GM21526 (cell line): ENCODE results near the gene DRICH1.
"Not testable (repeated sequence)": the region's sequence is repeated elsewhere in the genome, so short reads cannot be mapped to it uniquely, and the experiment has no call there.

ENCODE experiments used
- ATAC-seq: cut with Tn5 transposase; IDR thresholded peaks from one replicate; pipeline ENCODE4 v1.9.1; 2021; ENCODE audit warnings: moderate library complexity; ENCODE audit not compliant: unreplicated experiment, low FRiP score

The DRICH1 gene

DNA sequence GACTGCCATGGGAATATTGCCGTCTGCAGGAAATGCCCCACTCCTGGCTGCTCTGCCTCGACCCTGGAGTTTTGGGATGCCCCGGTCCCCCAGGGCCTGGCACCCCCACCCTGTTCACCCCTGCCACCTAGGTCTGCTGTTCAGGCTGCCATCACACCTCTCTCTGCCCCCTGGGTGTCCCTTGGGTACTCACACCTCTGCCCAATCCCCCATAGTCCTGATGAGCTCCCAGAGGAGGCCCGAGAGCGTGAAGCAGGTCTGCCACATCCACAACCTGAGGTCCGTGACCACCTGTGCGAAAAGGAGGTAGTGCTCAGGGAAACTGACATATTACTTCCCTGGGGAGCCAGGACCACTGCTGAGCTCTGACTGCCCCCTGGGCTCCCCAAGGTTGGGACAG is 20.2 kb upstream of the DRICH1 start:
- no peak for ATAC-seq

DNA sequence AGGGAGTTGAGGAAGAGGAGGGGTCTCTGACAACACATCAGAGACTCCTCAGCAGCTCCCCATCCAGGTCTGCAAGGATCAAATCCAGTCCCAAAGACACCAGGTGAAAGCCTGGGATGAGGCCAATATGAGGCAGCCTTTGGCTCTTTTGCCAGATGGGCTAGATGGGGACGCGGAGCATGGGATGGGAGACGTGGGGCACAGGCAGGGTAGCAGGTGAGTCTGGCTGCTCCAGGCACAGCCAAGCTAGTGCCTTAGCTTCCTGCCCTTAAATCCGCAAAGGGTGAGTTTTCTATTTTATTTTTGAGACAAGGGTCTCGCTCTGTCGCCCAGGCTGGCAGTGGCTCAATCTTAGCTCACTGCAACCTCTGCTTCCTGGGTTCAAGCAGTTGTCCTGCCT is 19.6 kb upstream of the DRICH1 start:
- ATAC-seq, result no peak

DNA sequence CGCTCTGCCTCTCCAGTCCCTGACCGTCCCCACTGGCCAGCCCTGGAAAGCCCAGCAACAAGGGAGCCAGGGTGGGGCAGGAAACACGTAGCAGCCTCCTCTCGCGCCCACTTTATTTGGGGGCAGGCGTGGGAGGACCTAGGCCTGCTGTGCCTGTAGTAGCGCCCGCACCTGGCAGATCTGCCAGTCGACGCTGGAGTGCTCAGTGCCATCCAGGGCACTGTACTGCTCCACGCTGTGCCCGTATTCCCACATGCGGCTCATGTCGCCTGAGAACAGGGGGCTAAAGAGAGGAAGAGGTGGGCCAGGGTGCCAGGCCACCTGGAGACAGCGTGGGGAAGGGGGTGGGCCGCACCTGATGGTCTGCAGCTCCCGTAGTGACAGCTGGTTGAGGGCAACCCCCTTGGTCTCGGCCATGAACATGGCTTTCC is 17.0 kb upstream of the DRICH1 start:
- ATAC-seq, result no peak

- not testable (repeated sequence) for ATAC-seq
Observed at GRCh38 chr22:23646526-23646925, 14.4 kb upstream of the DRICH1 start.

DNA sequence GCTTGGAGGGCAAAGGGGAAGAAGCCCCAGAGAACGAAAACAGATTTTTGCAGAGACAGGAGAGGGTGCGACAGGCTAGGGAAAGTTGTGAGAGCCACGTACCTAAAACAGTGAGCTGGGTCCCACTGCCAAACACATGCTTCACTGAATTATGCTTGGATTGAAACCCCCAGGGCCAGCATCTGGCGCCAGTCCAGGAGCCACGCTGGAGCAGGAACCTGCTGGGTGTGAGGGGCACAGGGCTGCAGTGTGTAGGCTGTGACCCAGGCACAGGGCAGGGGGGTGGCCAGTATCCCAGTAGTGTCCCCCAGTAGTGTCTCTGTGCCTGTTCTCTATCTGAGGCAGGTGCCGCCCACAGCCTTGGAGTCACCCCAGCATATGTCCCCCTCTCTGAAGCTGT is 8.1 kb upstream of the DRICH1 start:
- not testable (repeated sequence) for ATAC-seq

DNA sequence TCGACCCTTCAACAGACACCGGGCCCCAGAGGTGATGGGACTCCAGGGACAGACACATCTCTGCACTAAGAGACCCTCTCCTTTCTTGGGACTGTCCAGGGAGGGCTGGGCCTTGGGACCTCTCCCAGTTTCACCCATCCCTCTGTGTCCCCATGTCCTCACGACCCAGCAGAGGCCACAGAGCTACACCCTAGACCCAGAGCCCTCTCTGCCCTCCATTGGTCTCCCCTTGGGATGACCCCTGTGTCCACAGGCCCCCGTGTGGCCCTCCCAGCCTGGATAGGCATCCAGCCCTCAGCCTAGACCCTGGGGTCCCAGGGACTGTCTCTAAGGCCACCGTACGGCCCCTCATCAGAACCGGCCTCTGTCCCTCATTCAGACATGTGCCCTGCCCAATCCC is 7.5 kb upstream of the DRICH1 start:
- no peak for ATAC-seq

GRCh38 chr22:23638611-23639010 is 6.5 kb upstream of the DRICH1 start:
- no peak for ATAC-seq

- ATAC-seq, result not testable (repeated sequence)
Observed at GRCh38 chr22:23635291-23635690, 3.2 kb upstream of the DRICH1 start.

DNA sequence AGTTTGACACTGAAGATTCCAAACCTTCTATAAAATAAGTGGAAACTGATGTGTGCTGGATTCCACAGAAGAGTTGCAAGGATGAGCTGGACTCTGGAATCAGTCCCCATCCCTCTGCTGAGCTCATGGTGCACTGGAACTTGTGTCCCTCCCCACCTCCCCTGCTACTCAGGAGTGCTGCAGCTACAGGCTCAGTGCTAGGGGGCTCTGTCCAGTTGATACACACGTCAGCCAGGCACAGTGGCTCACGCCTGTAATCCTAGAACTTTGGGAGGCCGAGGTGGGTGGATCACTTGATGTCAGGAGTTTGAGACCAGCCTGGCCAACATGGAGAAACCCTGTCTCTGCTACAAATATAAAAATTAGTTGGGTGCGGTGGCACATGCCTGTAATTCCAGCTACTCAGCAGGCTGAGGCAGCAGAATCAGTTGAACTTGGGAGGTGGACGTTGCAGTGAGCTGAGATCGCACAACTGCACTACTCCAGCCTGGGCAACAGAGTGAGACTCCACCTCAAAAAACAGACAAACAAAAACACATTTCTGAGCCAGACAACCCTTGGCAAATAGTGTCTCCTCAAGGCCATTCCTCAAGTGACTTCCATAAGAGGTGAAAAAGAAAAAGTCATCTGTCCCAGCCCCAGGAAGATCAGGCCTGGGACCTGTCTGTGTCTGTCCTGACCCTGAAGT is 3.9 kb downstream of the DRICH1 start:
- not testable (repeated sequence) for ATAC-seq

DNA sequence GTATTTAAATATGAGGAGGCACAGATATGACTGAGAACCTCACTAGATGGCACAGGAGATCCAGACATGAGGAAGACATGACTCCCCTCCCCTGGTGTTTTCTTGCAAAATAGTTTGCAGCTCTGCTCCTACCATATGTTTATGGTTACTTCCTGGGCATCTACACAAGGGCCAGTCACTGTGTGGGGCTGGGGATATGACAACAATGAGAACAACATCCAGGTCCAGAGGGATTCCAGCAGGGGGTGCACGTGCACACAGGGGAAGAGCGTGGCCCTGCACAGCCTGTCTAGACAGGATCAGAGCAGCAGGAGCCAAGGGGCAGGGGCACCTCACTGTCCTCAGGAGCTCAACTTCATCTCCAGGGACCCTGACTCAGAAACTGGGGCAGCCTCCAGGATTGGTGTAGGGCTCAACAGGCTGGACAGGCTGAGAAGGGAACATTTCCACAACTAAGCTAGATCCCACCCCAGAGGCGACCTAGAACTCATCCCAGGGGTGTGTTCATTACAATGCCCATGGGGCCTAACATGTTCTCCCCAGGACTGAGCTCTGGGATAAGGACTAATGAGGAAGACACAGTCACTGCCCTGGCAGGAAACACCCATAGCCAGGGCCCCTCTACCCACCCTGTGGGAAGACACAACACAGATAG is 4.6 kb downstream of the DRICH1 start:
- ATAC-seq, result not testable (repeated sequence)

DNA sequence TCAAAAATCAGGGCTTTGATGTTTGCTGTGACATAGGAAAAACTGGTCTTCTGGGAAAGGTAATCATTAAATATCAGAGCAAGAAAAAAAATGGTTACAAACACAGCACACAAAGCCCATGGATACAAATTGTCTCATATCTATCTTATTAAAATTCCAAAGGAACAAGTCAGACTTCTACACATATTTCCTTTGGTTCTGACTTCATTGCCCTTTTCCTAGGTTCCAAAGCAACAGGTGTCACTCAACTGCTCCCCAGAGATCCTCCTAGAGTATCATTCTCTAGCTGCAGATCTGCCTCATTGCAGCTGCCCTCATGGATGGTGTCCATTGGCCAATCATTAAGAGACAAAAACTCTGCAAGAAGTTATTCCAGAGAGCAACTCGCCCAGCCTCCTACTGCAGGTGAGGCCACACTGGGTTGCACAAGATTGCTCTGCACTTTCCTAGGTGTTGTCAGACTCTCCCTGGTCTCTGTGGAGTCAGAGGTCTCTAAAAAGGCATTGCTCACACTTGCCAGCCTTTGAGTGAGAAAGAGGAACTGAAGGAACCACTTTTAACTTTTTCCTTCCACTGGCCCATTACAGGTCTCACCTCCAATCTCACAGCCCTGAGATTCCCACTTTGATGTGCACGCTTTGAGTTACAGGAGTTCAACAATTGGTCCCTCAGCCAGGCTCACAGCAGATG is 5.7 kb downstream of the DRICH1 start:
- ATAC-seq, result no peak

DNA sequence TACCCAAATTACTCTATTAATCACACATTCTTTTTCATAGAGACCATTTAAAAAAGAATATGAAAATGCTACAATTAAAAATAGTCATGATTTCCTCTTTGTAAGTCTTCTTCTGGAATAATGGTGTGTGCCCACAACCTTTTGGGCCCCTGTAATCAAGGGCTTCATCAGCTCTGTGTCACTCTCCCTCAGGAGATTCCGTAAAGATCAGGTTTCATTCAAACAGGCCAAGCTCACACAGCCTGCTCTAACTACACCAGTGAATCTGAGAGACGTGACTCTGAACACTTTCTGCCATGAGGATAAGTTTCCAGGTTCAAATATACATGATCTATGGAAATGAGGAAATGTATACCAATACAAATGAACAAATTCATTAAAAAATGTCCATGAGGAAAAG is 9.5 kb downstream of the DRICH1 start:
- no peak for ATAC-seq

DNA sequence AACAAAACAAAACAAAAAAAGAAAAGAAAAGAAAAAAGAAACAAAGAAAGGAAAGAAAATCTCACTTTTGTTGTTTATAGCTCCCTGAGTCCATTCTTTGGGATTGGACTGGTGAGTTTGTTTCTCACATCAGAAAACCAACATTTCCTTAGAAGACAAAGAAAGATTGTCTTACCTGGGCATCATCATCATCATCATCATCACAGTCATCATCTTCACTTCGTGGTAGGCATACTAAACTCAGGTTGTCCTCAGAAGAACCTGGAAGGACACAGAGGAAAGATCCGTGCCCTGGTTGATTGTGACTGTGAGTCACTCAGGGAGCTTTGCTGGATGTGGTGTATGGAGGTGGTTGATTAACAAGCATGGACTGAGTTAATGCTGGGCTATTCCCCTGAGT is 10.2 kb downstream of the DRICH1 start:
- not testable (repeated sequence) for ATAC-seq

GRCh38 chr22:23621082-23621780 is 10.9 kb downstream of the DRICH1 start:
- no peak for ATAC-seq

GRCh38 chr22:23613193-23613972 is 18.7 kb downstream of the DRICH1 start:
- ATAC-seq, result no peak

DNA sequence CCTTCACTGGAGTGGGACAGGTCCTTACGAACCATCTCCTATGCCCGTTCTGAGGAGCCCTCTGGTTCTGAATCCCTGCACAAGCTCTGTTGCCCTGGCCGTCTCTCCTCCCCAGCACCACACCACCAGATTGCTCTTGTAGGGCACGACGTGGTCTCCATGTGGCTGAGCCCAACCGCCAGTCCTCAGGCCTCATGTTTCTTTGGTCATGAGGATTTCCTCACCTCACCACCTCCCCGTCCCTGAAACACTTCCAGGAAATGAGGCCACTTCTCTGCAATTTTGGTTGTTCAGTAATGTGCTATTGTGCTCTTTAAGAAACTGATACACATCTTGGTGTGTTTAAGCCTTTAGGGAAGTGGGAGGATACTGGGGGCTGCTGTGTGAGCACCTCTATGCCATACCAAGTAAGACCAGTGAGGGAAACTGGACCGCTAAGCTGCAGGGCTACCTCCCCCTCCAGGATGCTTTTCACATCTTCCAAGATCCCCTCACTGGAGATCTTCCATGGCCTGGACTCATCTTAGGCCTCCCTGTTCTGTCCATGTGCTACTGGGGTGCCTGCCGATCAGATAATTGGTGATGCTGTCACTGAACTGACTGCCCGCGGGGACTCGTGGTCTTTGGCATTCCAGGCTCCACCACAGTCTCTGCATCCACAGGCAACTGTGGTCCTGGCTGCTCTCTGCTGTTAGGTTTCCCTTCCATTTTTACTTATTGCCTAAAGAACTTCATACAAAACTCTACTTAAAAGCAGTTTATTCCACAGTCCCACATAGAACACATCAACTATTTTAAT is 21.9 kb downstream of the DRICH1 start:
- ATAC-seq, result no peak

DNA sequence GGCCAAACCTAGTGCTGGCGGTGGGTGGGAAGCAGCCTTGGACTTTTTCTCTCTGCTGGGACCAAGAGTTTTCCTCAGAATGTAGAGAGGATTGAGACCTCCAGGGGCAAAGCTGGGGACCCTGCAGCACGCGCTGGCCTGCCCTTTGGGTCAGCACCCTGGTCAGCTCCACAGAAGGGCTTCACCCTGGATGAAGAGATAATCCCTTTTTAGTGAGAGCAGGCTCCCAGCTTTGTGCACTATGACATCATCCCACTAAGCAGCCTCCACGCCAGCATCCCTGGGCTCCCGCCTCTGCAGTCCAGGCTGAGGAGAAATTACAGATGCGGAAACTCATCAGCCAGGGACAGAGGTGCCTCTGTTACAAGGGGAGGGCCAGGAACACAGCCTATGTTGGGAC is 23.5 kb downstream of the DRICH1 start:
- ATAC-seq, result no peak

DNA sequence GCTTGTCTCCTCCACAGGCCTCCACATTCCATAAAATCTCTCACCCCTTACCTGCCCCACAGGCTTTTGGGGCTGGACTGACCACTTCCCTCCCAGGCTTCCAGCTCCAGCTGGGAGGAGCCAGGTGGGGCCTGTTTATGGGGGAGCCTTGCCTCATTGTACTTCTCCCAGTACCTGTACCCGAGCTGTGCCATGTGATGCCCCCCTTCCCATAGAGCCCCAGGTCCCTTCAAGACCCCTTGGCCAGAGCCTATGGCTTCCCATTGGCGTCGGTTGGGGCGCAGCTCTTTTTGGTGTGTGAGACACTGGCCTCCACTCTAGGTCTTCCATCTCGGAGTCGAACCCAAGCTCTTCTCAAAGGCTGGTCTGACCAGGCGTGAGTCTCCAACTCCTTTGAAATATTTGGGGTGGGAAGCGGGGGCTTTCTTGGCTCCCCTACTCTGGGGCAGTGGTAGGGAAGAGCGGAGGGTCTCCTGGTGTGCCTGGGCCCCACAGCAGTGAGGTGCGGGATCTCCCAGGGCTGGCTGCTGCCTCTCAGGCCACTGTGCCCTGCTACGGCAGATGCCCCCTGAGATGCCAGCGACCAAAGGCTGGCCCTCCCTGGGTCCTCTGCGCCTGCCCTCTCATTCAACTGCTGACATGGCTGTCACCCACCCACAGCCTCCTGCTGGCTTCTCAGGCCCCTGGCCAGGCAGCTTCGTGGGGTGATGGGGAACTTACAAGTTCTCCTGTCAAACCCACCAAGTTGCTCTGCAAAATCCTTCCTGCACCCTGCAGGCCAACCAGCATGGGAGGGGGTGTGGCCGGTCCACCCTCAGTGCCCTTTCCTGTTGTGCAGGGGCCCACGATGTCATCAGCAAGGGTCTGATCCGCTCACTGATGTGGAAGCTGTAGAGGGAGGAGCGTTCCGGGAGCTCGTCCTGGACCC is 25.7 kb downstream of the DRICH1 start:
- no peak for ATAC-seq
